ENCODE results near the gene CHCHD3. TPM values are rescaled to one million over a fixed set of nuclear protein-coding genes. Genes with fewer than 3 reads are reported as not detected.

Gene CHCHD3
- total RNA-seq, 1 experiment from 2014 or later: 114 TPM

DNA sequence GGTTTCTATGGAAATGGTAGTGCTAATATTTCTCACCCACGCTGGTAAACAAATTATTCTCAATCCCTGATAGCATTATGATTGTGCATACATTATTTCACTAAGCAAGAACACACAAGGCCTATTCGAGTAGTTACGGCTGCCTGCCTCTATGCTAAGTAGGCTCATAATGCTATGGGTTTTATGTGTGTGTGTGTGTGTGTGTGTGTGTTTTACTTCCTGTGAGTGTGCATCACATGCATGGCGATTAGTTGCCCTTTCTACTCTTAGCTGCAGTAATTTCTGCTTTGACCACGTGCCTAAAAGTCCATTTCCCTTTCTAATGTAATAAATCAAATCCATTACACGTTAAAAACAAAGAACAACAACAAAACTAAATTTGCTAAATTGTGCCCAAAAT lies 117.0 kb downstream of the CHCHD3 start:
- no peak for DNase-seq (ENCODE audit: low spot score)
- CTCF ChIA-PET: no interaction called here
- POLR2A ChIA-PET: no interaction called here
- Mint-ChIP-seq H3K9me3 (no peaks in the 10 kb centered on the region), H3K27me3 (ENCODE audit: low read depth) (no peaks in the 10 kb centered on the region), H3K27ac (peak overlapping the region; percentile 81), H3K36me3 (no peaks in the 10 kb centered on the region), H3K4me1 (peaks cover 37% of the 10 kb centered on the region), H3K4me3 (no peak overlapping the region)
- ATAC-seq: no peak
- TF ChIP-seq ETV6 (CRISPR knock-in tag; IDR thresholded peaks at IDR 0.05): no peak
- no peak for TF ChIP-seq ZBTB21 (CRISPR knock-in tag; IDR thresholded peaks at IDR 0.05; ENCODE audit: borderline replicate concordance)
- no peak for TF ChIP-seq ZNF396 (CRISPR knock-in tag; IDR thresholded peaks at IDR 0.05; ENCODE audit: borderline replicate concordance)
- no peak for TF ChIP-seq ZNF425 (CRISPR knock-in tag; conservative IDR thresholded peaks at IDR 0.05)
- no peak for TF ChIP-seq ZBTB43 (CRISPR knock-in tag; IDR thresholded peaks at IDR 0.05)
- TF ChIP-seq, protein P1, sequence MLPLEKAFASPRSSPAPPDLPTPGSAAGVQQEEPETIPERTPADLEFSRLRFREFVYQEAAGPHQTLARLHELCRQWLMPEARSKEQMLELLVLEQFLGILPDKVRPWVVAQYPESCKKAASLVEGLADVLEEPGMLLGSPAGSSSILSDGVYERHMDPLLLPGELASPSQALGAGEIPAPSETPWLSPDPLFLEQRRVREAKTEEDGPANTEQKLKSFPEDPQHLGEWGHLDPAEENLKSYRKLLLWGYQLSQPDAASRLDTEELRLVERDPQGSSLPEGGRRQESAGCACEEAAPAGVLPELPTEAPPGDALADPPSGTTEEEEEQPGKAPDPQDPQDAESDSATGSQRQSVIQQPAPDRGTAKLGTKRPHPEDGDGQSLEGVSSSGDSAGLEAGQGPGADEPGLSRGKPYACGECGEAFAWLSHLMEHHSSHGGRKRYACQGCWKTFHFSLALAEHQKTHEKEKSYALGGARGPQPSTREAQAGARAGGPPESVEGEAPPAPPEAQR (CRISPR knock-in tag; IDR thresholded peaks at IDR 0.05): no peak
- TF ChIP-seq, protein P2, sequence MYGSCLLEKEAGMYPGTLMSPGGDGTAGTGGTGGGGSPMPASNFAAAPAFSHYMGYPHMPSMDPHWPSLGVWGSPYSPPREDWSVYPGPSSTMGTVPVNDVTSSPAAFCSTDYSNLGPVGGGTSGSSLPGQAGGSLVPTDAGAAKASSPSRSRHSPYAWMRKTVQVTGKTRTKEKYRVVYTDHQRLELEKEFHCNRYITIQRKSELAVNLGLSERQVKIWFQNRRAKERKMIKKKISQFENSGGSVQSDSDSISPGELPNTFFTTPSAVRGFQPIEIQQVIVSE (CRISPR knock-in tag; IDR thresholded peaks at IDR 0.05; ENCODE audit: borderline replicate concordance): no peak
- TF ChIP-seq ZNF317 (CRISPR knock-in tag; IDR thresholded peaks at IDR 0.05; ENCODE audit: borderline replicate concordance, low read depth): no peak
- TF ChIP-seq ZNF232 (CRISPR knock-in tag; IDR thresholded peaks at IDR 0.05): no peak

DNA sequence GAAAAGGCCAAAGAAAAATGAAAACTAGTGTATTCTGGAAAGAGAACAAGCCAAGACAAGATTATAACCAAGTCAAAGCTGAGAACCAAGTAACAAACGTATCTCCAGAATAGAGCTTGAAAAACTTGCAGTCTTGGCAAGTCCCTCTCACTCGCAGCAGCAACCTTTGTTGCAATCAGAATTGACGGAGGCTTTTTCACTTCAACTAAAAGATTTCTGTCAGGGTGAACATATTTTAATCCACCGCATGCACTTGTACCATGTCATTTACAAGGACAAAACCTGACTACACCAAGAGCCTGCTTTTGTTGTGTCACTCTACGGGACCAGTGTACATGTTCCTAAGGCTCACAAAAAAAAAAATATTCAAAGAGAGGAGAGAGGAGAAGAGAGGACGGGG lies 122.0 kb downstream of the CHCHD3 start:
- peaks cover 17% of the 10 kb centered on the region for H3K4me1 Mint-ChIP-seq
- no peaks in the 10 kb centered on the region for H3K27me3 Mint-ChIP-seq (ENCODE audit: low read depth)
- ChIA-PET POLR2A (no interaction called here), CTCF (no interaction called here)
- H3K27ac Mint-ChIP-seq: no peak overlapping the region
- no peaks in the 10 kb centered on the region for H3K36me3 Mint-ChIP-seq
- ATAC-seq (no peak), DNase-seq (ENCODE audit: low spot score) (no peak)
- H3K9me3 Mint-ChIP-seq: no peaks in the 10 kb centered on the region; the same call in 1 of the 2 replicates
- no peak overlapping the region for H3K4me3 Mint-ChIP-seq
- no peak for TF ChIP-seq ELF4 (CRISPR knock-in tag; IDR thresholded peaks at IDR 0.05; ENCODE audit: low read depth)
- no peak for TF ChIP-seq CTCF (IDR thresholded peaks at IDR 0.05)
- no peak for TF ChIP-seq ZNF263 (CRISPR knock-in tag; IDR thresholded peaks at IDR 0.05; ENCODE audit: low read depth)
- TF ChIP-seq NFYB (CRISPR knock-in tag; conservative IDR thresholded peaks at IDR 0.05; ENCODE audit: low read depth): no peak
- TF ChIP-seq ZNF423 (CRISPR knock-in tag; IDR thresholded peaks at IDR 0.05): no peak
- TF ChIP-seq ZNF425 (CRISPR knock-in tag; conservative IDR thresholded peaks at IDR 0.05): no peak
- no peak for TF ChIP-seq ZNF317 (CRISPR knock-in tag; IDR thresholded peaks at IDR 0.05; ENCODE audit: borderline replicate concordance, low read depth)
- no peak for TF ChIP-seq GABPB1 (CRISPR knock-in tag; IDR thresholded peaks at IDR 0.05)
- TF ChIP-seq SP1 (CRISPR knock-in tag; conservative IDR thresholded peaks at IDR 0.05): no peak
- TF ChIP-seq, protein P3, sequence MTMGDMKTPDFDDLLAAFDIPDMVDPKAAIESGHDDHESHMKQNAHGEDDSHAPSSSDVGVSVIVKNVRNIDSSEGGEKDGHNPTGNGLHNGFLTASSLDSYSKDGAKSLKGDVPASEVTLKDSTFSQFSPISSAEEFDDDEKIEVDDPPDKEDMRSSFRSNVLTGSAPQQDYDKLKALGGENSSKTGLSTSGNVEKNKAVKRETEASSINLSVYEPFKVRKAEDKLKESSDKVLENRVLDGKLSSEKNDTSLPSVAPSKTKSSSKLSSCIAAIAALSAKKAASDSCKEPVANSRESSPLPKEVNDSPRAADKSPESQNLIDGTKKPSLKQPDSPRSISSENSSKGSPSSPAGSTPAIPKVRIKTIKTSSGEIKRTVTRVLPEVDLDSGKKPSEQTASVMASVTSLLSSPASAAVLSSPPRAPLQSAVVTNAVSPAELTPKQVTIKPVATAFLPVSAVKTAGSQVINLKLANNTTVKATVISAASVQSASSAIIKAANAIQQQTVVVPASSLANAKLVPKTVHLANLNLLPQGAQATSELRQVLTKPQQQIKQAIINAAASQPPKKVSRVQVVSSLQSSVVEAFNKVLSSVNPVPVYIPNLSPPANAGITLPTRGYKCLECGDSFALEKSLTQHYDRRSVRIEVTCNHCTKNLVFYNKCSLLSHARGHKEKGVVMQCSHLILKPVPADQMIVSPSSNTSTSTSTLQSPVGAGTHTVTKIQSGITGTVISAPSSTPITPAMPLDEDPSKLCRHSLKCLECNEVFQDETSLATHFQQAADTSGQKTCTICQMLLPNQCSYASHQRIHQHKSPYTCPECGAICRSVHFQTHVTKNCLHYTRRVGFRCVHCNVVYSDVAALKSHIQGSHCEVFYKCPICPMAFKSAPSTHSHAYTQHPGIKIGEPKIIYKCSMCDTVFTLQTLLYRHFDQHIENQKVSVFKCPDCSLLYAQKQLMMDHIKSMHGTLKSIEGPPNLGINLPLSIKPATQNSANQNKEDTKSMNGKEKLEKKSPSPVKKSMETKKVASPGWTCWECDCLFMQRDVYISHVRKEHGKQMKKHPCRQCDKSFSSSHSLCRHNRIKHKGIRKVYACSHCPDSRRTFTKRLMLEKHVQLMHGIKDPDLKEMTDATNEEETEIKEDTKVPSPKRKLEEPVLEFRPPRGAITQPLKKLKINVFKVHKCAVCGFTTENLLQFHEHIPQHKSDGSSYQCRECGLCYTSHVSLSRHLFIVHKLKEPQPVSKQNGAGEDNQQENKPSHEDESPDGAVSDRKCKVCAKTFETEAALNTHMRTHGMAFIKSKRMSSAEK (CRISPR knock-in tag; IDR thresholded peaks at IDR 0.05; ENCODE audit: borderline replicate concordance): no peak
- no peak for TF ChIP-seq TCF7 (CRISPR knock-in tag; IDR thresholded peaks at IDR 0.05; ENCODE audit: low read depth)
- TF ChIP-seq OVOL2 (CRISPR knock-in tag; IDR thresholded peaks at IDR 0.05; ENCODE audit: borderline replicate concordance): no peak
- no peak for TF ChIP-seq CREB1 (CRISPR knock-in tag; IDR thresholded peaks at IDR 0.05)

All from WTC11 (cell line).